Measurements from ENCODE around the gene SPINT1.

Gene SPINT1

GRCh38 chr15:40808861-40809450, 34.9 kb upstream of the SPINT1 start:
- no peak for ATAC-seq
- no peak for TF ChIP-seq ISL1 (CRISPR knock-in tag; IDR thresholded peaks at IDR 0.05)
- TF ChIP-seq CSDC2 (CRISPR knock-in tag; IDR thresholded peaks at IDR 0.05): no peak
- no peak for TF ChIP-seq ZFP3 (CRISPR knock-in tag; IDR thresholded peaks at IDR 0.05)
- no peak for TF ChIP-seq CREB5 (CRISPR knock-in tag; IDR thresholded peaks at IDR 0.05; ENCODE audit: low read depth)
- TF ChIP-seq ZFP30 (CRISPR knock-in tag; IDR thresholded peaks at IDR 0.05): no peak
- TF ChIP-seq ZNF8 (CRISPR knock-in tag; IDR thresholded peaks at IDR 0.05): no peak
- TF ChIP-seq RARB (CRISPR knock-in tag; IDR thresholded peaks at IDR 0.05): no peak
- no peak for TF ChIP-seq OSR1 (CRISPR knock-in tag; IDR thresholded peaks at IDR 0.05)
- no peak for TF ChIP-seq TSHZ2 (CRISPR knock-in tag; IDR thresholded peaks at IDR 0.05)
- no peak for TF ChIP-seq PPARA (CRISPR knock-in tag; IDR thresholded peaks at IDR 0.05; ENCODE audit: borderline replicate concordance)
- TF ChIP-seq GLIS3 (CRISPR knock-in tag; IDR thresholded peaks at IDR 0.05): no peak
- TF ChIP-seq PATZ1 (CRISPR knock-in tag; IDR thresholded peaks at IDR 0.05; ENCODE audit: borderline replicate concordance): no peak
- no peak for TF ChIP-seq ARNTL (CRISPR knock-in tag; IDR thresholded peaks at IDR 0.05; ENCODE audit: borderline replicate concordance, low read depth)
- TF ChIP-seq ZNF565 (CRISPR knock-in tag; conservative IDR thresholded peaks at IDR 0.05; ENCODE audit: low read depth): no peak
- no peak for TF ChIP-seq ESRRG (CRISPR knock-in tag; IDR thresholded peaks at IDR 0.05)
- no peak for TF ChIP-seq ZC3H10 (CRISPR knock-in tag; IDR thresholded peaks at IDR 0.05)
- TF ChIP-seq TCF4 (CRISPR knock-in tag; IDR thresholded peaks at IDR 0.05; ENCODE audit: borderline replicate concordance): no peak
- no peak for TF ChIP-seq CSRNP3 (CRISPR knock-in tag; IDR thresholded peaks at IDR 0.05)
- no peak for TF ChIP-seq SNAI2 (CRISPR knock-in tag; IDR thresholded peaks at IDR 0.05)
- no peak for TF ChIP-seq TOX (CRISPR knock-in tag; IDR thresholded peaks at IDR 0.05; ENCODE audit: borderline replicate concordance)

GRCh38 chr15:40812721-40813425, 31.0 kb upstream of the SPINT1 start:
- no peak for ATAC-seq

More at GRCh38 chr15:40812721-40813425, 31.0 kb upstream of the SPINT1 start:
- TF ChIP-seq ESRRG (CRISPR knock-in tag; IDR thresholded peaks at IDR 0.05) (no peak), ZNF70 (CRISPR knock-in tag; IDR thresholded peaks at IDR 0.05) (no peak), ZC3H10 (CRISPR knock-in tag; IDR thresholded peaks at IDR 0.05) (no peak), TCF4 (CRISPR knock-in tag; IDR thresholded peaks at IDR 0.05; ENCODE audit: borderline replicate concordance) (no peak), TOX (CRISPR knock-in tag; IDR thresholded peaks at IDR 0.05; ENCODE audit: borderline replicate concordance) (no peak), CREB5 (CRISPR knock-in tag; IDR thresholded peaks at IDR 0.05; ENCODE audit: low read depth) (no peak), GLIS3 (CRISPR knock-in tag; IDR thresholded peaks at IDR 0.05) (no peak), PPARA (CRISPR knock-in tag; IDR thresholded peaks at IDR 0.05; ENCODE audit: borderline replicate concordance) (no peak), PATZ1 (CRISPR knock-in tag; IDR thresholded peaks at IDR 0.05; ENCODE audit: borderline replicate concordance) (no peak), ISL1 (CRISPR knock-in tag; IDR thresholded peaks at IDR 0.05) (no peak), ZFP30 (CRISPR knock-in tag; IDR thresholded peaks at IDR 0.05) (no peak), ARNTL (CRISPR knock-in tag; IDR thresholded peaks at IDR 0.05; ENCODE audit: borderline replicate concordance, low read depth) (no peak), ZNF8 (CRISPR knock-in tag; IDR thresholded peaks at IDR 0.05) (no peak), CSDC2 (CRISPR knock-in tag; IDR thresholded peaks at IDR 0.05) (no peak), POU6F1 (CRISPR knock-in tag; IDR thresholded peaks at IDR 0.05; ENCODE audit: borderline replicate concordance, low read depth) (no peak), RARB (CRISPR knock-in tag; IDR thresholded peaks at IDR 0.05) (no peak), ZFP3 (CRISPR knock-in tag; IDR thresholded peaks at IDR 0.05) (no peak)

All from SK-N-SH treated with all-trans-retinoic acid at 6 μM for 48 hours (cell line).